Stimulated activated CD8-positive, alpha-beta memory T cell treated with anti-CD3 and anti-CD28 coated beads, Interleukin-4, amount 100 ng/mL, for 1 hour (primary cell): Measurements from ENCODE around the gene NUP98.
"Not testable (repeated sequence)": the region's sequence is repeated elsewhere in the genome, so short reads cannot be mapped to it uniquely, and the experiment has no call there.

ENCODE experiments used
- DNase-seq, 2 donors: peaks; one replicate each; pipeline ENCODE4 v3.0.0-alpha.2; 2020; ENCODE audit warnings: low read depth in 2 of 2, low spot score in 1 of 2

The NUP98 gene

DNA sequence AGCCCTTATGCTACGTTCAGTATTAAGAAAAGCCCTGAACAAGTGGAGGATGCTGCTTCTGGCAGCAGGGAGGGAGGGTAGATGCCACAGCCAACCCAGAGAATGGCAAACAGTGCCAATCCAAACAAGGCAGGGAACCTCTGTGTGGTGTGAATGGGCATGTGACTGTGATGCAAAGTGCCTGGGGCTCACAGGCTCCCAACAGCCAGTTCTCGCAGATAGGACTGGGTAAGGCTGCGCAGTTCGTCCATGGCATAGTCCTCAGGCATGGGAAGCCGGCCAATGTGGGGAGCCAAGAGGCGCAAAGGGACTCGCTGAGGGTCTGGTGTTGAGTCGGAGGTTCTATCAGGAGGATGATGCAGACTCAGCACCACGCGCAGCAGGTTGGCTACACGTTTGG is 121.4 kb downstream of the NUP98 start:
- no peak for DNase-seq

DNA sequence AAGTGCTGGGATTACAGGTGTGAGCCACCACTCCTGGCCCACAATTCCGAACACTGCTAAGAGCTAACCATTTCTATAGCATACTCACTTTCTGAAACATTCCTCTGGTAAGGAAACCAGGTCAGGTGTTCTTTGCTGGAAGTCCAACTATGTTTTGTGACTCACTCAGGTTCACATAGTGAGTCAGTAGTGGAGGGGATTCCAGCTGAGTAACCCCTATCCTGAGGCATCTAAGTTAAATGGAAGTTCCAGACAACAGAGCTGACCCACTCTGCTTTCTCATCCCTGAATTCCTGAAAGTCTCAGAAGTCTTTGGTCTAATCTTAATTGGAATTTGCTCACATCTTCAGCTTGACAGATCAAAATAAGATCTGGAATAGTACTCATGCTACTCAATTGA is 123.2 kb downstream of the NUP98 start:
- no peak for DNase-seq

DNA sequence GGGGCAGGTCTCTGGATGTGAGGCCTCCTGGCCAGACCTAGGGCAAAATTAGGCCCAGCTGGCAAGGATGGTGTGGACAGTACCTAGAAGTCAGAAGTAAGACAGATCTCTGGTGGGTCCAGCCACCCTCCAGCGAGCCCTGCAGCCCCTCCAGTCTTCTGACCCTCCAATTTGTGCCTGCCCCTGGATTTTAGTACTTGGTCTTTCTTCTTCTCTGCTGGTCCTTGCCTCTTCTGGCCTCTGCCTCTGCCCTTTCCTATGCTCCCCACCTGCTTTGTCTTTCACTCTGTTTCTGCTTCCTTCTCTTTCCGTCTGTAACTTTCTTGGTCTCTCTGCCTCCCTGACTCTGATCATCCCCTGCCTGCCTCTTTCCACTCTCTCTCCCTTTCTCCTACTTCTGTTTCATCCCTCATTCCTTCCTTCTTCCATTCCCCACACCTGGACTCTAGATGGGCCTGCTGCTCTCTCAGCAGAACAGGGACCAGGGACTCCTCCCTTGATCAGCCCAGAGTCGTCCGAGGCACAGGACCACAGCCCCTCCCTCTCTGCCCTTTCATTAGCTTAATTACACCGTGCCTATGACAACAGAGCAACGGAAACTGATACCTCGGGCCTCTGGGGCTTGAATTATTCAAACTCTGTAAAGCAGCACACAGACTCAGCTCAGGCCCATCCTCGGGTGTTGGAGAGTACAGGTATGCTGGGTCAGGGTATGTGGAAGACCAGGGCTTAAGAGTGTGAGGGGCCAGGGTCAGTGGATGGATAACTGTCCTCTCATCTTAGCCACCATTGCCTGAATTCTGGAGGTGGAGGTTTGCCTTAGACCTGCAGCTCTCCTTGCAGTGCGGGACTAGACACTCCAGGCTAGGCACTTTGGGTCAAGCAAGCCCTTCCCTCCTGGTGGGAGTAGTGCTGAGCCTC is 125.8 kb downstream of the NUP98 start, which contains the start of gene CHRNA10:
TSS of gene CHRNA10 (minus strand) at position 51 of the 921 bp plus-strand sequence. CDS start 72 bp downstream, outside the sequence.
- DNase-seq = no peak

DNA sequence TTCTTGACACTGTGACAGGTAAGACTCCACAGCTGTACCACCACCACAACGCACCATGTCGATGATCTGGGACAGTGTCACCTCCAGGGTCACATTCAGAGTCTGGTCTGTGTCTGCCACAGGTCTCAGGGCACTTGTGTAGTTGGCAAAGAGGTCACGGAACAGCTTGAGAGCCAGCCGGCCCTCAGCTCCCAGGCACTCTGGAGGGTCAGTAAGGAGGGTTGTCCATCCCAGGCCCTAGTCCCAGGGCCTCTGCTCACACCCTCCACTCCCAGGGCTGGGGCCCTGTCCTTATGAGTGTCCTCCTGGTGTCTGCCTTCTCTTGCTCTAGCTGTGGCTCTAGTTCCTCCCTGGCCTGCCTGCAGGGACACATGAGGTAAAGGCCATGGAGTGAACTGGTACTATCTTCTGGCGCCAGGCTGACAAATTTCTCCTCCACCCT is 127.6 kb downstream of the NUP98 start:
- DNase-seq = no peak

DNA sequence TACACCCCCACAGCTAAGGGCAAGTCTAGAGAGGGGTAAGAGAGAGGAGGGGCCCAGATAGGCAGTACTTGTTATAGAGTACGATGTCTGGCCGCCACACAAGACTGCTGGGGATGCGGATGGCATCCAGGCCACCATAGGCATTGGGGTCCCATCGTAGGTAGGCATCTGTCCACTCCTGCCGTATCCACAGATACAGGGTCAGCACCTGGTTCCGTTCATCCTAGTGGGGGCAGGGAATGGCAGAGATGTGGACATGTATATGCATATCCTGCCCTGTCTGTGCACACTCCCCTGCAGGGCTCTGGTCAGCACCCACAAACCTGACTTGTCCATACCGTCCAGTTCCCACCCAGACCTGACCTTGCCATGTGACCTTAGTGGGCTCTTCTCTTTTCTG is 128.2 kb downstream of the NUP98 start:
- no peak for DNase-seq

DNA sequence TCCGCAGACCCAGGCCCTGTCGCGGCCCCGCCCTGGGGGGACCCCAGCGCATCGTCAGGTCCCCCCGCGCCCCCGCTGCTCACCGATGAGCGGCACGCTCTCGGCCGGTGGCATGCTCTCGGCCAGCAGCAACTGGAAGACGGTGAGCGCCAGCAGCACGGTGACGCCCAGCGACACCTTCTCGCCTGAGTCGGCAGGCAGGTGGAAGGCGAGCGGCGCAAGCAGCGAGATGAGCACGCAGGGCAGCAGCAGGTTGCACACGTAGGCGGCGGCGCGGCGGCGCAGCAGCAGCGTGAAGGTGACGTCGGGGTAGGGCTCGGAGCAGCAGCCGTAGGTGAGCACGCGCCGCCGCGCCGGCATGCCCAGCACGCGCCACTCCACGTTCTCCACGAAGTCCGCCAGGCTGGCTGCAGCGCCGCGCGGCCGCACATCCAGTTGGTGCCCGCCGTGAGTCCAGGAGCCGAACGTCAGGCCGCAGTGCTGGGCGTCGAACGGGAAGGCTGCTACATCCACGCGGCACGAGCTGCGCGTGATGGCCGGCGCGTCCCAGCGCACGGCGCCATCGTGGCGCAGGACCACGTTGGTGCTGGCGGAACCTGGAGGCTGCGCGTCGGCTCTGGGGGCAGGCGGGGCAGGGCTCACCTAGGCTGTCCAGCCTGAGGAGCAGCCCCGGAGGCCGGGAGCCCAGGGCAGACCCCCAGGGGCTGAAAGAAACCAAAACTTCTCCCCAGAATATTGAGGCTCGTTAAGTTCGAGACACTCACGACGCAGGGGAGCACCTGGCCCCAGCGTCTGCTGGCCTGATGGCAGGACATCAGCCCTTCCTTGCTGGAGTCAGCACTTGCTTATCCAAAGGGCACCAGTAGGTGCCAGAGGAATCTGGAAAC is 130.0 kb downstream of the NUP98 start:
- DNase-seq = no peak

DNA sequence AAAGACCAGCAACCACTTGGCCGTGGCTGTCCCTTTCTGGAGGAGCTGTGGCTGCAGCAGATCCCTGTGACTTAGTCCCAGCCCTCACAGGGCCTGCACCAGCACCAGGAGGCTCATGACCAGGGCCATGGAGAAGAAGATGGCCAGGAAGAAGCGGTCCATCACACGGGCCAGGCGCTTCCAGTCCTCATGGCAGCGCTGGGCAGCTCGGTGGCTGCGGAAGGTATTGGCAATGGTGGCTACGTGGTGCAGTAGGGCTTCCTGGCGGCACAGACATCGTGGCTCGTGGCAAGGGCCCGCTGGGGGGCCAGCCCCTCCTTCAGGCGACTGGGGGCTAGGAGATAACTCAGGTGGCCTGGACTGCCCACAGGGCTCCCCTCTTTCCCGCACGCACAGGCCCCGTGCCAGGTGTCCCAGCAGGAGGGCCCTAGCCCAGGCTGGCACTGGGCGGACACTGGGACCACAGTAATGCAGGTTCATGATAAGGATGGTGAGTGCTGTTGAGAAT is 131.3 kb downstream of the NUP98 start:
- no peak for DNase-seq

DNA sequence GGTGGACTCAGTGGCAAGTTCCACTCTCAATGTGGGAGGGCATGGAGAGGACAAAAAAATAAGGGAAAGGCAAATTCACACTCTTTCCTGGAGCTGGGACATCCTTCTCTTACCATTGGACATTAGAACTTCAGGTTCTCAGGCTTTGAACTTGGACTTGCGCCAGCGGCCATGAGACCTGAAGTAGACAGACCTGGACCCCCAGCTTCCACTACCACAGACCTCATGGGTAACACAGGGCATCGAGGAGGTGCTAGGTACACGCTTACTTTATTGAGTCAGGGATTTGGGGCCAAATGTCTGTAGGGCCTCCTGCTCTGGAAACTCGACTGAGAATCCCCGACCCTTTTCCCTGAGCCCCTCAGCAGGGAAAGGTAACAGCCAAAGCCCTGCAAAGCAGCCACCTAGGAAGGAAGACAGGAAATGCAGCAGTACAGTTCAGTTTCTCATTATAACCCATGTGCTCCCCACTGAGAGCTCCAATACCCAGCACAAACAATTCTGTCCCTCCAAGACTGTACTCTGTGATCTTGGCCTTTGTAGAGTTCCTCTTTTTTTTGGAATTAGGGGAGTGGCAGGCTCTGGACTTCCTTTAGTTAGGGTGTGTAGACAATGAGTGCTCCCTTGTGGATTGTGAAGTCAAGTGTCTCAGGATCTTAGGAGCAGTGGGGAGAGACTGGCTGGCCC is 131.9 kb downstream of the NUP98 start:
- DNase-seq = no peak

DNA sequence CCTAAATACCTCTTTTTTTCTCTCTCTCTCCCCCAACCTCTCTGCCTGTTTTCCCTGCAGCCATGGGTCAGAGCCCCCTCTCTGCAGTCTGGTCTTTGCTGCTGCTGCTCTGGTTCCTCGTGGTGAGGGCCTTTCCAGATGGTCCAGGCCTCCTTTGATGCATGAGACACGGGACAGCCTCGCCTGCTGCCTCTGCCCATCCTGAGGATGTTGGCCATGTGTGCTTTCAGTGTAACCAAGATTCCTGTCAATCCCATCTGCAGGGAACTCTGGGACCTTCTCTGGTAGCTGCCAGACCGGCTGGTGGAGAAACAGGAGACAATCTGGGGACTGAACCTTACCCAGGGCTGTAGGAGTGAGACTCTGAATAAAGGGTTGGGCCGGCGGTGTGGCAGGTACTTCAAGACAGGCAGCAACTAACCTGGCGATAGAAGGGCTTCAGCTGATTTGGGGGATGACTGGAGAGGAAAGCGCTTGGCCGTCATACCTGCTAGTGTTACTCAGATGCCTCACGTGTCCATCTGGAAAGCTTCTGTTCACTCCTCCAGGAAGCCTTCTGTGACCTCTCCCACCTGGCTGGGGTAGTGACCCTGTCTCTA is 133.2 kb downstream of the NUP98 start:
- no peak for DNase-seq

DNA sequence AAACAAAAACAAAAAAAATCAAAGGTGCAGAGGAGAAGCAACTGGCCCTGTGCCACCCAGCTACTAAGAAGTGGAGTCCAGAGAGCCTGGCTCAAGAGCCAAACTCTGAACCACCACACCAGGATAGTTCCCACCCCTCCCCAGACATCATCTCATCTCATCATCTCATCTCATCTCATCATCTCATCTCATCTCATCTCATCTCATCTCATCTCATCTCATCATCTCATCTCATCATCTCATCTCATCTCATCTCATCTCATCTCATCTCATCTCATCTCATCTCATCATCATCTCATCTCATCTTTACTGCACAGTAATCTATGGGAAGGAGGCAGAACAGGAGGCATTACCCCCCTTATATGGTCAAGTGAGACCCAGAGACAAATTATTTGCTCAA is 134.5 kb downstream of the NUP98 start:
- DNase-seq = no peak

DNA sequence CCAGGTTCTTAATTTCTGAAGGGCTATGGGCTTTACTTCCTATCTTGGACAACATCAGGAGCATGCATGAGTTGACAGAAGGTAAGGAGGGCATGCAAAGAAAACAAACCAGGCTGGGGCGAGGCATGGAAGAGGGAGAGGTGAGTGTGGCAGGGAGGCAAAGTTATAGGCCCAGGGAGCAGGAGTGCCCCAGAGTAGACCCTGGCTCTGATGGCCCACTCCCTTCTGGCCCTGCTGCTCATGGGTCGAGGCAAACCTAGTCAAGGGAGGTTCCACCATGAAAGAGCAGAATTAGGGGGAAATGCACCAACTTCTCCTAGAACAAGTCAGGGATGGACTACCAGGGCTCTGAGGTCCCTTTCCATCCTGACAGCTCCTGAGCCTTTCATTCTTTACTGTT is 136.4 kb downstream of the NUP98 start:
- no peak for DNase-seq

DNA sequence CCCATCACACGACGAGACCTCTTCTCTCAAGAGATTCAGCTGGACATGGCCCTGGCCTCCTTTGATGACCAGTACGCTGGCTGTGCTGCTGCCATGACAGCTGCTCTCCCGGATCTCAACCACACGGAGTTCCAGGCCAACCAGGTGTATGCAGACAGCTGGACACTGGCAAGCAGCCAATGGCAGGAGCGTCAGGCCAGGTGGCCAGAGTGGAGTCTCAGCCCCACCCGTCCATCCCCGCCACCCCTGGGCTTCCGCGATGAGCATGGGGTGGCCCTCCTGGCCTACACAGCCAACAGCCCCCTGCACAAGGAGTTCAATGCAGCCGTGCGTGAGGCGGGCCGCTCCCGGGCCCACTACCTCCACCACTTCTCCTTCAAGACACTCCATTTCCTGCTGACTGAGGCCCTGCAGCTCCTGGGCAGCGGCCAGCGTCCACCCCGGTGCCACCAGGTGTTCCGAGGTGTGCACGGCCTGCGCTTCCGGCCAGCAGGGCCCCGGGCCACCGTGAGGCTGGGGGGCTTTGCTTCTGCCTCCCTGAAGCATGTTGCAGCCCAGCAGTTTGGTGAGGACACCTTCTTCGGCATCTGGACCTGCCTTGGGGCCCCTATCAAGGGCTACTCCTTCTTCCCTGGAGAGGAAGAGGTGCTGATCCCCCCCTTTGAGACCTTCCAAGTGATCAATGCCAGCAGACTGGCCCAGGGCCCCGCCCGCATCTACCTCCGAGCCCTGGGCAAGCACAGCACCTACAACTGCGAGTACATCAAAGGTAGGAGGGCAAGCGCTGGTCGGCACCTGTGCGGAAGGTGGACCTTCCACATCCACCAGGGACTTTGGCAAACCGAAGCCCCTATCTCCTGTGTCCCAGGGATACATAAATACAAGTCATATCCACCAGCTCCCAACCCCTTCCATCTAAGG is 137.5 kb downstream of the NUP98 start:
- DNase-seq = no peak

DNA sequence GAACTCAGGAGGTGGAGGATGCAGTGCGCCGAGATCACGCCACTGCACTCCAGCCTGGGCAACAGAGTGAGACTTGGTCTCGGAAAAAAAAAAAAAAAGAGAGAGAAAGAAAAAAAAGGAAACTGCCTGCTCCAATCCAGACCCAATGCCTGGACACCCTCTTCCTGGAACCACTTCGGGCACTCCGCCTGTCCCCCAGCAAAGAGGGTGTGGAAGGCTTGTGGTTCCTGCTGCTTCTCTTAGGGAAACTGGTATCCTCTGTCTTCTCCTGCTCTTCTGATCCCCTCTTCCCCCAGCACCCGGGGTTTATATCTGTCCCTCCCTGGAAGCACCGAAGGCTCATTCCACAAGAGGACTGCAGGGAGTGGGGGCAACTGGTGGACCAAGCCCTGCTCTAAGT is 139.1 kb downstream of the NUP98 start:
- no peak for DNase-seq

DNA sequence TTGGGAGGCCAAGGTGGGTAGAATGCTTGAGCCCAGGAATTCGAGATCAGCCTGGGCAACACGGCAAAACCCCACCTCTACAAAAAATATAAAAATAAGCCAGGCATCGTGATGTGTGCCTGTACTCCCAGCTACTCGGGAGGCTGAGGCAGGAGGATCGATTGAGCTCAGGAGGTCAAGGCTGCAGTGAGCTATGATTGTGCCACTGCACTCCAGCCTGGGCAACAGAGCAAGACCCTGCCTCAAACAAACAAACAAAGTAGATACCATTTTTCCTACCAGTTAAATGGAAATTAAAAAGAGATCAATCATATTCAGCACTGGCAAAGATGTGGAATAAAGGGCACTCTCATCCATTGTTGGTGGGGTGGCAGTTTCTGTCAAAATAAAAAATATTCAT is 140.0 kb downstream of the NUP98 start:
- not testable (repeated sequence) for DNase-seq

DNA sequence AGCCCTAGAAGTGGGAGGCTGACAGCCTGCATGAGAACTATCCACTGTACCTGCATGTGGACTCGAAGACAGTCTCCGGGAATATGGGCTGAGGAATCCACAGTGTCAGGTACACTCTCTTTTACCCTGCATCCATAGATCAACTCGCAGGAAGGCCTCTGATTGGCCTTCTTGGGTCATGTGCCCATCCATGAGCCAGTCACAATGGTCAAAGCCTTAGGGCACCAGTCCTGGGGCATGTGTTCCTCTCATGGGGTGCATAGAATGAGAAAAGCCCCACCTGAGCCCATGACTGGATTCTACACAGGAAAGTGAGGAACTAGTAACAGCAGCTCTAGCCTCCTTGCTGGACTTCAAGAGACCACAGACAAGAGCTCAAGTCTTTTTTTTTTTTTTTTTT is 141.8 kb downstream of the NUP98 start:
- no peak for DNase-seq

DNA sequence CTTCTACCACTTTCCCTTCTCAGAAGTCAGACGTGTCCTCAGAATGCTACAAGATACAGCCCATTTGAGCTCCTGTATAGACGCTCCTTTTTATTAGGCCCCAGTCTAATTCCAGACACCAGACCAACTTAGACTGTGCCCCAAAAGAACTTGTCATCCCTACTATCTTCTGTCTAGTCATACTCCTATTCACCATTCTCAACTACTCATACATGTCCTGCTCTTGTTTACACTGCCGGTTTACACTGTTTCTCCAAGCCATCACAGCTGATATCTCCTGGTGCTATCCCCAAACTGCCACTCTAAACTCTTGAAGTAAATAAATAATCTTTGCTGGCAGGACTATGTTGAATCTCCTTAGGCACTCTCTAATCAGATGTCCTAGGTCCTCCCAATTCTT is 144.8 kb downstream of the NUP98 start:
- not testable (repeated sequence) for DNase-seq

DNA sequence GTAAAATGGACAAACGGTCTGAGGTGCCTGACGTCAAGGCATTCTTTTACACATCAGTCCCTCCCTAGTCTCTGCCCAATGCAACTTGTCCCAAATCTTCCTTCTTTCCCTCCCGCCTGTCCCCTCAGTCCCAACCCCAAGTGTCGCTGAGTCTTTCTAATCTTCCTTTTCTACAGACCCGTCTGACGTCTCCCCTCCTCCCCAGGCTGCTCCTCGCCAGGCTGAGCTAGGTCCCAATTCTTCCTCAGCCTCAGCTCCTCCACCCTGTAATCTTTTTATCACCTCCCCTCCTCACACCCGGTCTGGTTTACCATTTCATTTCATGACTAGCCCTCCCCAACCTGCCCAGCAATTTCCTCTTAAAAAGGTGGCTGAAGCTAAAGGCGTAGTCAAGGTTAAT is 148.0 kb downstream of the NUP98 start:
- not testable (repeated sequence) for DNase-seq

DNA sequence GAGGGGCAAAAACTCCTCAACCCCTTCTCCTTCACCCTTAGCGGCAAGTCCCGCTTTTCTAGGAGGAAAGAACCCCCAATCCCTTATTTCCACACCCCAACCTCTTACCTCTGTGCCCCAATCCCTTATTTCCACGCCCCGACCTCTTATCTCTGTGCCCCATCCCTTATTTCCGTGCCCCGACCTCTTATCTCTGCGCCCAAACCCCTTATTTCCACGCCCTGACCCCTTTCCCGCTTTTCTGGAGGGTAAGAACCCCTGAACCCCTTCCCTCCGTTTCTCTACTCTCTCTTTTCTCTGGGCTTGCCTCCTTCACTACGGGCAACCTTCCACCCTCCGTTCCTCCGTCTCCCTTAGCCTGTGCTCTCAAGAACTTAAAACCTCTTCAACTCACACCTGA is 148.5 kb downstream of the NUP98 start:
- not testable (repeated sequence) for DNase-seq

DNA sequence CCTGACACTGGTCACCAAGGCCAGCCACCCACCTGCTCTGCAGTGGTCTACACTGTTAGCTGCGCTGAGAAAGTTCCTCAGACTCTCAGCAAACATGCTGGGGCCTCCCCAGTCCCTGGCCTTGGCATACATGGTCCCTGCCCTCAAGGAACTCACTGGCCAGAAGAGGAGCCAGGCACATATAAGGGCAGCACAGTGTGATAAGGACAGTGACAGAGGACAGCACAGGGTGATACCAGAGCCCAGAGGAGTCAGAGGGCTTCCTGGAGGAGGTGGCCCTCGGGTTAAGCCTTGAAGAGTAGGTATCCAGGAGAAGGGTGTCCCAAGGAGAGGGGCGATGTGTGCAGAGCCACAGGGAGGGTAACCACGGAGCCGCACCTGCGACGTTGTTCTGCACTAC is 151.8 kb downstream of the NUP98 start:
- DNase-seq = no peak

DNA sequence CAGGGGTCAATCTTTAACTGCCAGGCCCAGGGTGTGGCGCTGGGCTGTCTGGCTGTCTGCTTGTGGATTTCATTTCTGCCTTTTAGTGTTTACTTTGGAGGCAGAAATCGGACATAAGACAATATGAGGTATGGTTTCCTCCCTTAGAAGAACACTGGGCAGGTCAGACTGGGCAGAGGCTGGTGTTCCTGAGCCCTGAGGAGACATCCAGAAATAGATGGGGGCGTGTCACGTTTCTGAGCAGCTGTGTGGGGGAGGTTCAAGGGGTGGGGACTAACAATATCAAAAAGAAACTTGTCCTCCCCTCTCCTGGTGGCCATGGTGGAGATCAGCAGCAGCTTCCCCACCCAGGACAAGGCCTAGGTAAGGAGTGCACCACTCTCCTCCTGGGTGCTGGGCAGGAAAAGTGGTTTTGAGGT is 152.5 kb downstream of the NUP98 start, which contains the start of gene ART1:
TSS of gene ART1 (plus strand) at position 312 of the 419 bp plus-strand sequence. CDS start 14,086 bp downstream, outside the sequence.
- no peak for DNase-seq
